ENCODE measurements around the gene AGBL5.
"Not testable (repeated sequence)": the region's sequence is repeated elsewhere in the genome, so short reads cannot be mapped to it uniquely, and the experiment has no call there.

The AGBL5 gene

DNA sequence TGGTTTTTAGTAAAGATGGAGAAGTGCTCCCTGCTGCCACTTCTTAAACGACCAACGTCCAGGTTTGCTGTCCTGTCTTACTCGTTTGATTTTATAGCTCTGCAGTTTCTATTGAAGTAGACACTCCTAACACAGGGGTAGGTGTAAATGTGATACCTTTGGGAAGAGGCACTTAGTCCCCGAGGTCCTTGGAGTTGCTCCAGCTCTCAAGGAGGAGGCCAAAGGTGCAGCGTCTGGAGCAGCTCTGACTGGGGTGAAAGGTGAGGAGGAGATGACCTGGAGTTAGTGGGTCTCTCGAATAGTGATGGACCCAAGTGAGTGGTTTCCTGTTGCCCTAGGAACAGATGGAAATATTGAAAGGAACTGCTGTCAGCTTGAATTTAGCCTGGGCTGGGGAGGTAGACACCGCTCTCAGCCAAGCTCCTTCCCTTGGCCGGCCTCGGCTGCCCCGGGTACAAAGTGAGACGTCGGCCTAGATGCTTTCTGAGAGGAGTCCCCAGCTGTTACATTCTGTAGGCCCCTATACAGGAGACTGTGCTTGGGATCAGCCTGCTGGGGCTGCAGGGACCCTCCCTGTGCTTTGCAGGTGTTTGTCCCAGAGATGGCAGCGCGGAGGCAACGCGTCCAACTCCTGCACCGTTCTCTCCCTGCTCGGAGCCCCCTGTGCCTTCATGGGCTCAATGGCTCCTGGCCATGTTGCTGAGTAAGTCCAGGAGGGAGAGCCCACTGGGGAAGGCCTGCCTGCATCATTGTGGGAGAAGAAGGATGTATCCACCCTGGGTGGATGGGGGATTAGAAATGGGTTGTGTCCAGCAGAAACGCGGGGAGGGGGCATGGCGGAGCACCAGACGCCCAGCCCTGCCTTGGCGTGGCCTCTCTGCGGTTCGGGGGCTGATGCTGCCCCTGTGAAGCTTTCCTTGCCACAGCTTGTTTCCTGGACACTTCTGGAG, 40.6 kb downstream of the AGBL5 start:
- no peak for DNase-seq (ENCODE audit: low spot score)

GRCh38 chr2:27092696-27093429, 41.4 kb downstream of the AGBL5 start:
- DNase-seq (ENCODE audit: low spot score): no peak

- no peak for DNase-seq (ENCODE audit: low spot score)
These were observed 42.2 kb downstream of the AGBL5 start for GRCh38 chr2:27093430-27094352.

DNA sequence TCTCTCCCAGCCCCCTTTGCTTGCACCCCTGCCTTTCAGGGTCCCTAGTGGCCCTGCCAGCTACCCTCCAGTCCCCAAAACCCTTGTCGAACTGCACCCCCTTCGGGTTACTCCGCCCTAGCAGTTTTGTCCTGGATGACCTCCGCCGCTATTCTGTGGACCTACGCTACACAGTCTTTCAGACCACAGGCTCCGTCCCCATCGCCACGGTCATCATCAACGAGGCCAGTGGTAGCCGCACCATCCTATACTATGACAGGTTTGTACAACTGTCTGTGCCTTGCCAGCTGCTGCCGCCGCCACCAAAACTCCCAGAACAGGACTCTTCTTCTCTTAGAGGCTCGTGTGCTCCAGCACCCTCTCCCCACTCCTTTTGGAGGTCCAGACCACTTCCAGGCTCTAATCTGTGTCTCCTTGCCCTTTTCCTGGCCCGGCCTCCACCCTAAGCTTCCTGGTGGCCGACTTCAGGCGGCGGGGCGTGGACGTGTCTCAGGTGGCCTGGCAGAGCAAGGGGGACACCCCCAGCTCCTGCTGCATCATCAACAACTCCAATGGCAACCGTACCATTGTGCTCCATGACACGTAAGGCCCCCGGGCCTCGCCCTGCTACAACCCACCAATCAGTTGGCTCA, 43.0 kb downstream of the AGBL5 start:
- DNase-seq (ENCODE audit: low spot score): no peak

- DNase-seq (ENCODE audit: low spot score): no peak
These were observed 43.9 kb downstream of the AGBL5 start for GRCh38 chr2:27095427-27095744.

- peak; percentile 67 for DNase-seq (ENCODE audit: low spot score)
These were observed 44.5 kb downstream of the AGBL5 start for GRCh38 chr2:27095745-27096651.

- DNase-seq (ENCODE audit: low spot score): no peak
These were observed 45.4 kb downstream of the AGBL5 start for GRCh38 chr2:27096748-27097297.

- no peak for DNase-seq (ENCODE audit: low spot score)
These were observed 45.9 kb downstream of the AGBL5 start for GRCh38 chr2:27097341-27097740.

- DNase-seq (ENCODE audit: low spot score): no peak
These were observed 48.0 kb downstream of the AGBL5 start for GRCh38 chr2:27099334-27099955.

GRCh38 chr2:27100036-27100435, 48.6 kb downstream of the AGBL5 start:
- DNase-seq (ENCODE audit: low spot score): no peak

- DNase-seq (ENCODE audit: low spot score): no peak
These were observed 50.9 kb downstream of the AGBL5 start for GRCh38 chr2:27102329-27102728.

- DNase-seq (ENCODE audit: low spot score): no peak
These were observed 54.5 kb downstream of the AGBL5 start for GRCh38 chr2:27105981-27106380.

DNA sequence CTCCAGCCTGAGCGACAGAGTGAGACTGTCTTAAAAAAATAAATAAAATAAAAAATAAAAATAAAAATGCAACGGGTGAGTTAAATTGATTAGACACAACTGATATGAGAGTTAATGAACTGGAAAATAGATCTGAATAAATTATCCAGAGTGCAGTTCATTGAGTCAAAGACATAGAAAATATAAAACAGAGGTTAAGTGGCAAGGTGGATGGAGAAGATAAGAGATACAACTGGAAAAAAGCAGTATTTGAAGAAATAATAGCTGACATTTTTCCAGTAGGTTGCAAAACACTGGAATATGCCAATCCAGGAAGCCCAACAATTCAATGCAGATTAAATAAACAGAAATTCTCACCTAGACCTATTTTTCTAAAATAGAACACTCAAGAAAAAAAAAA, 56.8 kb downstream of the AGBL5 start:
- no peak for DNase-seq (ENCODE audit: low spot score)

DNA sequence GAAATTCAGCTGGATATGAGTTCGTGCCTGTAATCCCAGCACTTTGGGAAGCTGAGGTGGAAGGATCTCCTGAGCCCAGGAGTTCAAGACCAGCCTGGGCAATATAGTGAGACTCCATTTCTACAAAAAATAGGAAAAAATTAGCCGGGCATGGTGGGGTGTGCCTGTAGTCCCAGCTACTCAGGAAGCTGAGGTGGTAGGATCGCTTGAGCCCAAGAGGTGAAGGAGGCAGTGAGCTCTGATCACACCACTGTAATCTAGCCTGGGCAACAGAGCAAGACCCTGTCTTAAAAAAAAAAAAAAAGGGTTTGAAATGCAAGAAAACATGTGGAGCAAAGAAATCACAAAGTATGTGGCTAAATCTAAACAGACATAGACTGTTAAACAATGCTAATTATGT, 57.6 kb downstream of the AGBL5 start:
- no peak for DNase-seq (ENCODE audit: low spot score)

DNA sequence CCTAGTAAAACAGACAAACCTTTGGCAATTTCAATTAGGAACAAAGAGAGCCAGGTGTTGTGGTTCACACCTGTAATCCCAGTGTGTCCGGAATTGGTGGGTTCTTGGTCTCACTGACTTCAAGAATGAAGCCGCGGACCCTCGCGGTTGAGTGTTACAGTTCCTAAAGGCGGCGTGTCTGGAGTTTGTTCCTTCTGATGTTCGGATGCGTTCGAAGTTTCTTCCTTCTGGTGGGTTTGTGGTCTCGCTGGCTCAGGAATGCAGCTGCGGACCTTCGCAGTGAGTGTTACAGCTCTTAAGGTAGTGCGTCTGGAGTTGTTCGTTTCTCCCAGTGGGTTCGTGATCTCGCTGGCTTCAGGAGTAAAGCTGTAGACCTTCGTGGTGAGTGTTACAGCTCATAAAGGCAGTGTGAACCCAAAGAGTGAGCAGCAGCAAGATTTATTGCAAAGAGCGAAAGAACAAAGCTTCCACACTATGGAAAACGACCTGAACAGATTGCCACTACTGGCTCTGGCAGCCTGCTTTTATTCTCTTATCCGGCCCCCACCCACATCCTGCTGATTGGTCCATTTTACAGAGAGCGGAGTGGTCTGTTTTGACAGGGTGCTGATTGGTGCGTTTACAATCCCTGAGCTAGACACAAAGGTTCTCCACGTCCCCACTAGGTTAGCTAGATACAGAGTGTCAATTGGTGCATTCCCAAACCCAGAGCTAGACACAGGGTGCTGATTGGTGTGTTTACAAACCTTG, 59.3 kb downstream of the AGBL5 start:
- DNase-seq (ENCODE audit: low spot score): not testable (repeated sequence)

GRCh38 chr2:27111392-27112078, 60.1 kb downstream of the AGBL5 start:
- DNase-seq (ENCODE audit: low spot score): not testable (repeated sequence)

GRCh38 chr2:27115519-27115918, 64.1 kb downstream of the AGBL5 start:
- DNase-seq (ENCODE audit: low spot score): no peak

DNA sequence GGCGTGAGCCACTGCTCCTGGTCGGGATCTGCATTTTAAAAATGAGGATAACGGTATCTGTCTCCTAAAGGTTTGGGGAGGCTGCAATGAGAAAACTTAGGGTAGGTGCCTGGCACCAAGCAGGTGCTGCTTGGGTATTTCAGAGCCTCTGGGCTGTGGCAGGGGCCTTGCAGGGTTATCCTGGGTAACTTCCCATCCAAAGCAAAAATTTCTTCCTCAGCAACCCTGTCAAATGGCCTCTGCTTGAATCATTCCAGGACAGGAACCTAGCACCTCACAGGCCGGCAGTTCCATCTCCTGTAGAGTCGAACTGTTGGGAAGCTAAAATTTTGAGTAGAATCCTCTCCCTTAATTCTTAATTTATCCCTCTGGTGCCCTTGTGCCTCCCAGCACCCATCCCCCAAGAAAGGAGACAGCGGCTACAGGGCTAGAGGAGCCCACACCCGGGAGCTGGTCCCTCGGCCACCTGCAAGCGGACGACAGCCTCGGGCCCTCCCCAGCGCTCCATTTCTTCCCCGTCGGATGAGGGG, 66.6 kb downstream of the AGBL5 start:
- DNase-seq (ENCODE audit: low spot score): no peak

Measured in pons (tissue), 1 donor.